Breast epithelium (tissue), 4 donors: ENCODE measurements around the gene LEFTY2. TPM values are rescaled to one million over a fixed set of nuclear protein-coding genes. Genes with fewer than 3 reads are reported as not detected.

Experiments used
- DNase-seq, 2 donors: peaks; one replicate each; pipeline ENCODE4 v3.0.0-alpha.2; 2019; ENCODE audit warnings: low spot score in 2 of 2
- H3K27ac ChIP-seq, 2 donors: fragments of 200-600 bp; sonication (generic) in 1 of 2; one replicate each; pipeline ENCODE4 v1.5.1; 2016 to 2019; ENCODE audit warnings: mild to moderate bottlenecking in 1 of 2
- H3K27me3 ChIP-seq, 2 donors: fragments of 200-600 bp; sonication (generic) in 1 of 2; one replicate each; pipeline versions ENCODE4 v1.5.1 to v1.6.0; 2017 to 2019; ENCODE audit warnings: control low read depth in 1 of 2, mild to moderate bottlenecking in 1 of 2
- H3K36me3 ChIP-seq: fragments of 200-600 bp; one replicate; pipeline ENCODE4 v1.5.1; 2019
- H3K4me1 ChIP-seq, 2 donors: fragments of 200-600 bp; sonication (generic); one replicate each; pipeline ENCODE4 v1.5.1; 2016 to 2019; ENCODE audit warnings: control low read depth in 1 of 2
- H3K4me3 ChIP-seq, 3 donors: fragments of 200-600 bp; sonication (generic); 1 replicate in 2 of 3; 2 replicates in 1 of 3; pipeline ENCODE4 v1.5.1; 2016 to 2019; ENCODE audit warnings: mild to moderate bottlenecking in 3 of 3, moderate library complexity in 2 of 3
- H3K9me3 ChIP-seq, 2 donors: fragments of 200-600 bp; sonication (generic) in 1 of 2; one replicate each; pipeline ENCODE4 v1.5.1; 2016 to 2019; ENCODE audit warnings: control low read depth in 1 of 2
- CTCF ChIP-seq, 3 donors: fragments of 450-650 bp; IDR thresholded peaks; one replicate each; pipeline ENCODE4 v1.5.1; 2016 to 2017; ENCODE audit warnings: antibody characterized with exemption in 3 of 3, mild to moderate bottlenecking in 3 of 3, moderate library complexity in 3 of 3
- POLR2A ChIP-seq: fragments of 450-650 bp; IDR thresholded peaks from one replicate; pipeline ENCODE4 v1.6.1; 2016; ENCODE audit warnings: antibody characterized with exemption, mild to moderate bottlenecking, moderate library complexity
- POLR2AphosphoS5 ChIP-seq, 3 donors: sonication (generic); formaldehyde crosslinking; IDR thresholded peaks; one replicate each; pipeline ENCODE4 v1.6.1; 2017; ENCODE audit warnings: antibody characterized with exemption in 3 of 3
- intact Hi-C: fragments of 100-400 bp; cut with DNase I; formaldehyde crosslinking; loops from one replicate; pipeline ENCODE4 v1.15.1; 2023; ENCODE audit warnings: low total_unique reads
- total RNA-seq, 3 donors: library from RNA; depleted of rRNA; stranded (reverse); fragments of >200 nt; gene quantifications; one replicate each; pipeline ENCODE4 v1.1.0, GENCODE V29; 2016

The LEFTY2 gene
- total RNA-seq, 3 donors from 2014 or later: 0.88 to 0.96 TPM; not detected in 1

- no peak overlapping the region for H3K4me3 ChIP-seq
- H3K36me3 ChIP-seq: no peaks in the 10 kb centered on the region
- TF ChIP-seq POLR2A (no peak), POLR2AphosphoS5 (IDR thresholded peaks at IDR 0.05) (no peak), CTCF (IDR thresholded peaks at IDR 0.05) (peak; percentile 27 to 79 (median 39))
- H3K27ac ChIP-seq: no peak overlapping the region
- DNase-seq: no peak
- H3K9me3 ChIP-seq: no peaks in the 10 kb centered on the region
- no peaks in the 10 kb centered on the region for H3K4me1 ChIP-seq
- H3K27me3 ChIP-seq: no peaks in the 10 kb centered on the region
- intact Hi-C loops: no loop called here
Measured at GRCh38 chr1:225911191-225912130, 29.6 kb downstream of the LEFTY2 start.

- H3K9me3 ChIP-seq: no peaks in the 10 kb centered on the region
- H3K4me1 ChIP-seq: no peaks in the 10 kb centered on the region
- DNase-seq: no peak
- H3K27me3 ChIP-seq: no peaks in the 10 kb centered on the region
- H3K36me3 ChIP-seq: no peaks in the 10 kb centered on the region
- TF ChIP-seq POLR2A (no peak), POLR2AphosphoS5 (IDR thresholded peaks at IDR 0.05) (no peak), CTCF (IDR thresholded peaks at IDR 0.05) (no peak)
- H3K27ac ChIP-seq: no peak overlapping the region
- intact Hi-C loops: no loop called here
- no peak overlapping the region for H3K4me3 ChIP-seq
Measured at GRCh38 chr1:225909477-225909876, 31.5 kb downstream of the LEFTY2 start.

GRCh38 chr1:225908773-225909172 is 32.2 kb downstream of the LEFTY2 start:
- DNase-seq: no peak
- Histone ChIP-seq H3K27me3 (no peaks in the 10 kb centered on the region), H3K4me1 (no peaks in the 10 kb centered on the region), H3K27ac (peak overlapping the region in 1 of 2 donors; percentile 46), H3K9me3 (no peaks in the 10 kb centered on the region), H3K4me3 (no peak overlapping the region), H3K36me3 (no peaks in the 10 kb centered on the region)
- no peak for TF ChIP-seq POLR2A
- TF ChIP-seq POLR2AphosphoS5 (IDR thresholded peaks at IDR 0.05): no peak
- no peak for TF ChIP-seq CTCF (IDR thresholded peaks at IDR 0.05)
- intact Hi-C loops: no loop called here

- peak overlapping the region in 1 of 2 donors; percentile 46 for H3K27ac ChIP-seq
- intact Hi-C loops: no loop called here
- no peak for DNase-seq
- TF ChIP-seq POLR2AphosphoS5 (IDR thresholded peaks at IDR 0.05): no peak
- no peak for TF ChIP-seq CTCF (IDR thresholded peaks at IDR 0.05)
- no peak for TF ChIP-seq POLR2A
- H3K27me3 ChIP-seq: no peaks in the 10 kb centered on the region
- no peaks in the 10 kb centered on the region for H3K4me1 ChIP-seq
- no peaks in the 10 kb centered on the region for H3K36me3 ChIP-seq
- H3K4me3 ChIP-seq: no peak overlapping the region
- H3K9me3 ChIP-seq: no peaks in the 10 kb centered on the region
Measured at GRCh38 chr1:225908013-225908640, 32.9 kb downstream of the LEFTY2 start.

GRCh38 chr1:225907341-225907740 is 33.7 kb downstream of the LEFTY2 start:
- no peaks in the 10 kb centered on the region for H3K4me1 ChIP-seq
- DNase-seq: no peak
- H3K4me3 ChIP-seq: no peak overlapping the region
- H3K36me3 ChIP-seq: no peaks in the 10 kb centered on the region
- intact Hi-C loops: no loop called here
- H3K27me3 ChIP-seq: no peaks in the 10 kb centered on the region
- no peak overlapping the region for H3K27ac ChIP-seq
- no peak for TF ChIP-seq CTCF (IDR thresholded peaks at IDR 0.05)
- no peak for TF ChIP-seq POLR2A
- no peak for TF ChIP-seq POLR2AphosphoS5 (IDR thresholded peaks at IDR 0.05)
- H3K9me3 ChIP-seq: no peaks in the 10 kb centered on the region
